Thoracic aorta (tissue), 2 donors: ENCODE data around the gene SAPCD2. TPM values are rescaled to one million over a fixed set of nuclear protein-coding genes. Genes with fewer than 3 reads are reported as not detected.

Experiments used
- total RNA-seq, 2 donors: library from RNA; depleted of rRNA; stranded (reverse); fragments of >200 nt; gene quantifications; one replicate each; pipeline versions ENCODE4 v1.1.0 to v1.2.3, GENCODE V29; 2016

The SAPCD2 gene
- total RNA-seq, 2 donors from 2014 or later, result 0.41 to 0.92 TPM

Other genes starting within 250 kb of the SAPCD2 start
- gene AJM1, start 228.1 kb downstream of the SAPCD2 start, total RNA-seq, result 1 to 10 TPM; 7.3 to 9.2 TPM
- gene PHPT1, start 221.1 kb downstream of the SAPCD2 start, total RNA-seq, result 10 to 100 TPM; 37.5 to 92.1 TPM
- gene MAMDC4, start 218.2 kb downstream of the SAPCD2 start, total RNA-seq, result 1 to 10 TPM; 1.8 to 2.8 TPM
- 100 to 1,000 TPM; 200 to 240 TPM for gene EDF1, start 204.2 kb downstream of the SAPCD2 start, total RNA-seq
- gene TRAF2, start 184.0 kb downstream of the SAPCD2 start, total RNA-seq, result 10 to 100 TPM; 11.6 to 12.9 TPM
- gene FBXW5, start 125.8 kb downstream of the SAPCD2 start, total RNA-seq, result 100 to 1,000 TPM; 176 to 383 TPM
- gene C8G, start 125.3 kb downstream of the SAPCD2 start, total RNA-seq, result not detected
- gene LCN12, start 118.3 kb downstream of the SAPCD2 start, total RNA-seq, result under 1 TPM in 1 of 2 donors, not detected in 1; 0.27 TPM
- 10 to 100 TPM; 66.1 to 89.5 TPM for gene PTGDS, start 93.1 kb downstream of the SAPCD2 start, total RNA-seq
- gene LCNL1, start 87.6 kb downstream of the SAPCD2 start, total RNA-seq, result not detected
- 10 to 100 TPM; 49.9 to 57.3 TPM for gene PAXX, start 78.1 kb downstream of the SAPCD2 start, total RNA-seq
- 1 to 10 TPM; 1.4 to 8.7 TPM for gene CLIC3, start 74.0 kb downstream of the SAPCD2 start, total RNA-seq
- 10 to 100 TPM; 37.2 to 60.5 TPM for gene ABCA2, start 42.3 kb downstream of the SAPCD2 start, total RNA-seq
- not detected for gene FUT7, start 38.5 kb downstream of the SAPCD2 start, total RNA-seq
- gene NPDC1, start 24.4 kb downstream of the SAPCD2 start, total RNA-seq, result 10 to 100 TPM; 71.5 to 95.8 TPM
- gene ENTPD2, start 16.5 kb downstream of the SAPCD2 start, total RNA-seq, result under 1 TPM; 0.92 to 0.95 TPM
- gene UAP1L1, start 7.0 kb upstream of the SAPCD2 start, total RNA-seq, result 10 to 100 TPM in 1 of 2 donors, 1 to 10 TPM in 1; 9.6 to 11.4 TPM
- 10 to 100 TPM; 32.9 to 52.9 TPM for gene MAN1B1, start 16.4 kb upstream of the SAPCD2 start, total RNA-seq
- 100 to 1,000 TPM; 100 to 148 TPM for gene DPP7, start 44.2 kb upstream of the SAPCD2 start, total RNA-seq
- not detected for gene GRIN1, start 68.6 kb upstream of the SAPCD2 start, total RNA-seq
- gene LRRC26, start 99.5 kb upstream of the SAPCD2 start, total RNA-seq, result not detected
- gene TMEM210, start 101.5 kb upstream of the SAPCD2 start, total RNA-seq, result not detected
- gene ANAPC2, start 118.0 kb upstream of the SAPCD2 start, total RNA-seq, result 10 to 100 TPM; 25.2 to 43.0 TPM
- gene SSNA1, start 118.1 kb upstream of the SAPCD2 start, total RNA-seq, result 10 to 100 TPM; 40.6 to 67.1 TPM
- 1 to 10 TPM; 4.7 to 5.6 TPM for gene TPRN, start 130.2 kb upstream of the SAPCD2 start, total RNA-seq
- gene TMEM203, start 135.1 kb upstream of the SAPCD2 start, total RNA-seq, result 10 to 100 TPM; 12.0 to 35.2 TPM
- 10 to 100 TPM; 13.3 to 17.7 TPM for gene NDOR1, start 135.1 kb upstream of the SAPCD2 start, total RNA-seq
- 1 to 10 TPM in 1 of 2 donors, not detected in 1; 3.7 TPM for gene RNF208, start 151.7 kb upstream of the SAPCD2 start, total RNA-seq
- gene CYSRT1, start 154.6 kb upstream of the SAPCD2 start, total RNA-seq, result not detected
- not detected for gene RNF224, start 156.9 kb upstream of the SAPCD2 start, total RNA-seq
- under 1 TPM in 1 of 2 donors, not detected in 1; 0.54 TPM for gene SLC34A3, start 160.3 kb upstream of the SAPCD2 start, total RNA-seq
- gene TUBB4B, start 170.7 kb upstream of the SAPCD2 start, total RNA-seq, result 100 to 1,000 TPM; 172 to 193 TPM
- gene STPG3, start 180.7 kb upstream of the SAPCD2 start, total RNA-seq, result not detected
- gene NELFB, start 184.8 kb upstream of the SAPCD2 start, total RNA-seq, result 10 to 100 TPM; 37.2 to 40.6 TPM
- gene TOR4A, start 207.2 kb upstream of the SAPCD2 start, total RNA-seq, result 10 to 100 TPM; 26.4 to 43.5 TPM
- gene NRARP, start 231.7 kb upstream of the SAPCD2 start, total RNA-seq, result 10 to 100 TPM in 1 of 2 donors, 1 to 10 TPM in 1; 8.5 to 16.9 TPM